Calu3 (cell line): ENCODE results near the gene SNX15. TPM values are rescaled to one million over a fixed set of nuclear protein-coding genes. Genes with fewer than 3 reads are reported as not detected.

Experiments
- BruUV-seq: library from RNA; stranded (reverse); fragments of 400-500 nt; replicated peaks from 2 replicates; lab custom pipeline; 2021; lab: Mats Ljungman, UMichigan
- CTCF ChIA-PET: fragments of 300-600 bp; sonication (Branson Sonifier 250); formaldehyde crosslinking; loops from one replicate; lab custom pipeline; 2022; ENCODE audit warnings: antibody characterized with exemption; lab: Charles Lee
- DNase-seq: peaks from one replicate; pipeline ENCODE4 v3.0.0; 2022
- H3K27ac Mint-ChIP-seq: one replicate; pipeline ENCODE4 v1.8.0; 2022; ENCODE audit warnings: mixed read lengths; ENCODE audit not compliant: unreplicated experiment
- H3K27me3 Mint-ChIP-seq: one replicate; pipeline ENCODE4 v1.8.0; 2022; ENCODE audit warnings: mixed read lengths; ENCODE audit not compliant: unreplicated experiment
- H3K36me3 Mint-ChIP-seq: one replicate; pipeline ENCODE4 v1.8.0; 2022; ENCODE audit warnings: mild to moderate bottlenecking, moderate library complexity, mixed read lengths; ENCODE audit not compliant: insufficient read depth, unreplicated experiment
- H3K4me1 Mint-ChIP-seq: one replicate; pipeline ENCODE4 v1.8.0; 2022; ENCODE audit warnings: mild to moderate bottlenecking, low read depth, mixed read lengths; ENCODE audit not compliant: unreplicated experiment
- H3K4me3 Mint-ChIP-seq: one replicate; pipeline ENCODE4 v1.8.0; 2022; ENCODE audit warnings: mild to moderate bottlenecking, low read depth, moderate library complexity, mixed read lengths; ENCODE audit not compliant: unreplicated experiment
- H3K9me3 Mint-ChIP-seq: one replicate; pipeline ENCODE4 v1.8.0; 2022; ENCODE audit warnings: low read depth, mixed read lengths; ENCODE audit not compliant: unreplicated experiment
- intact Hi-C: fragments of 100-400 bp; cut with micrococcal nuclease; formaldehyde crosslinking; loops from one replicate; pipeline ENCODE4 v1.10.0; 2022; ENCODE audit not compliant: unreplicated experiment
- total RNA-seq: library from RNA; stranded (reverse); gene quantifications from 2 replicates; pipeline ENCODE4 v1.2.3, GENCODE V29; 2022
- TF ChIP-seq, protein P1 (sequence below): fragments of 200-600 bp; IDR thresholded peaks from one replicate; pipeline ENCODE4 v1.8.0; 2022; ENCODE audit warnings: antibody characterized with exemption; ENCODE audit not compliant: unreplicated experiment

Gene SNX15
- total RNA-seq, 1 experiment from 2014 or later: 22.1 TPM

DNA sequence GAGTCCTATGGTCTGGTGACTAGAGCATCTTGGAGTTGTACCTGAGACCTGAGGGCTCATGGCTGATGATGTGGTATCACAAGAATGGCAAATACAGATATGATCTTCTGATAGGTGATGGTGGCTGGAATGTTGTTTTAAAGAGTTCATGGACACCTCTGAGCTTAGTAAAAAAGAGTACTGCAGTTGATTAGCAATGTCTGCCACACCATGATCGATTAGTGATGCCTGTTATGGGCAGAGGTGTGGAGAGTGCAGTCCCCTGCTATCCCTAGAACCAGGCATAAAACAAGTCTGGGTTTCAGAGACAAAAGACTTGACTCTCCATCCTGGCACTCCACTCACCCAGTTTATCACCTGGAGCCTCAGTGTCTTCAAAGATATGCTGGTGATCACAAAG, 29.1 kb upstream of the SNX15 start:
- intact Hi-C loops: loop anchor here (5.0 kb wide), 2 partner anchors 81 to 151 kb away; partner anchors contain the start of gene ATG2A
- CTCF ChIA-PET: interaction anchor here (1.5 kb wide), 2 partner anchors 9 to 16 kb away, joined by 3 to 5 read pairs; partner anchors contain the start of gene ARL2
- no peak for DNase-seq
- BruUV-seq: no TSS peak
- peaks cover 12% of the 10 kb centered on the region for H3K36me3 Mint-ChIP-seq
- H3K9me3 Mint-ChIP-seq: no peaks in the 10 kb centered on the region
- H3K27me3 Mint-ChIP-seq: no peaks in the 10 kb centered on the region
- peaks cover 28% of the 10 kb centered on the region for H3K4me1 Mint-ChIP-seq
- TF ChIP-seq, protein P1, sequence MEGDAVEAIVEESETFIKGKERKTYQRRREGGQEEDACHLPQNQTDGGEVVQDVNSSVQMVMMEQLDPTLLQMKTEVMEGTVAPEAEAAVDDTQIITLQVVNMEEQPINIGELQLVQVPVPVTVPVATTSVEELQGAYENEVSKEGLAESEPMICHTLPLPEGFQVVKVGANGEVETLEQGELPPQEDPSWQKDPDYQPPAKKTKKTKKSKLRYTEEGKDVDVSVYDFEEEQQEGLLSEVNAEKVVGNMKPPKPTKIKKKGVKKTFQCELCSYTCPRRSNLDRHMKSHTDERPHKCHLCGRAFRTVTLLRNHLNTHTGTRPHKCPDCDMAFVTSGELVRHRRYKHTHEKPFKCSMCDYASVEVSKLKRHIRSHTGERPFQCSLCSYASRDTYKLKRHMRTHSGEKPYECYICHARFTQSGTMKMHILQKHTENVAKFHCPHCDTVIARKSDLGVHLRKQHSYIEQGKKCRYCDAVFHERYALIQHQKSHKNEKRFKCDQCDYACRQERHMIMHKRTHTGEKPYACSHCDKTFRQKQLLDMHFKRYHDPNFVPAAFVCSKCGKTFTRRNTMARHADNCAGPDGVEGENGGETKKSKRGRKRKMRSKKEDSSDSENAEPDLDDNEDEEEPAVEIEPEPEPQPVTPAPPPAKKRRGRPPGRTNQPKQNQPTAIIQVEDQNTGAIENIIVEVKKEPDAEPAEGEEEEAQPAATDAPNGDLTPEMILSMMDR: no peak
- peak overlapping the region; percentile 36 for H3K4me3 Mint-ChIP-seq
- H3K27ac Mint-ChIP-seq: peak overlapping the region; percentile 76

DNA sequence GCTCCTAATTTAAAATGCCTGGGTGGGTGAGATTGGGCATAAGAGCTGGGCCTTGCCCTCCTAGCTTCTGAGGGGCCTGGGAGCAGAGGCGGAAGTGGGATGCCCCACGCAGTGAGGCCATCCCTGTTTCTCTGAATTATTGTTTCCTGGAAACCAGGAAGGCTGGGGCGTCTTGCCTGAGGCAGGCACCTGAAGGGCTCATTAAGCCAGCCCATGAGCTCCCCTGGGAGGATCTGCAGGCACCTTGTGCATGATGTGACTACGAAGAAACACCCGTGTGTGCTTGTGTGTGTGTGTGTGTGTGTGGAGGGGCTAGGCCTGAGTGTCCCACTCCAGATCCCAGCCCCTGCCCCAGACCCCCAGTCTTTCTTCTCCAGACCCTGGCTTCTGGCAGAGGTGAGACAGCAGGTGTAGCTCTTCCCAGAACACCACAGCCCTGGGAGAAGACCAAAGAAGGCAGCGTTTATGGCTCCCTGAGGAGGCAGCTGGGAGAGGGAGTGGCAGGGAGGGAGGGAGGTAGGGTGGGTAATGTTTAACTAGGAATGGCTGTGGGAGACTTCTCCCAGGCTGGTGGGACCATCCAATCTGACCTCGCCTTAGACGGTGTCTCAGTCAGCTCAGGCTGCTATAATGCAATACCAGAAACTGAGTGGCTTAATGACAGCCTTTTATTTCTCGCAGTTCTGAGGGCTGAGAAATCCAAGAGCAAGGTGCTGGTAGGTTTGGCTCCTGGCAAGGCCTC, 28.4 kb upstream of the SNX15 start:
- Mint-ChIP-seq H3K4me1 (peaks cover 28% of the 10 kb centered on the region), H3K9me3 (no peaks in the 10 kb centered on the region), H3K4me3 (peak overlapping the region; percentile 36), H3K36me3 (peaks cover 12% of the 10 kb centered on the region), H3K27ac (peak overlapping the region; percentile 76), H3K27me3 (no peaks in the 10 kb centered on the region)
- peak; percentile 44 for DNase-seq
- intact Hi-C loops: loop anchor here (5.0 kb wide), 2 partner anchors 82 to 152 kb away; partner anchors contain the start of gene ATG2A
- TF ChIP-seq, protein P1: no peak
- no TSS peak for BruUV-seq
- CTCF ChIA-PET: interaction anchor here (1.5 kb wide), 2 partner anchors 8 to 15 kb away, joined by 3 to 5 read pairs; partner anchors contain the start of gene ARL2

DNA sequence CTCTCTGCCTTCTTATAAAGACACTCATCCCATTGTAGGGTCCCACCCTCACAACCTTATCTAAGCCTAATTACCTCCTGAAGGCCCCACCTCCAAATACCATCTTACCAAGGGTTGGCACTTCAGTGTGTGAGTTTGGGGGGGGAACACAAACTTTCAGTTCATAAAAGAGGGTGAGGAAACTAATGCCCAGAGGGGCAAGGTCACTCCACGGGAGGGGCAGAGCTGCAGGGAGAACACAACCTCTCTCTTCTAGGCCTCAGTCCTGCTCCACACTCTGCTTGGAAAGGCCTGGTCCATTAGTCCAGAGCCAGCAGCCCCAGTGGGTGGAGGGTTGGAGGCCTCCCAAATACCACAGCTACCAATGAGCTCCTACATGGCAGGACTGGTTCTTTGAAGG, 27.8 kb upstream of the SNX15 start:
- Mint-ChIP-seq H3K9me3 (no peaks in the 10 kb centered on the region), H3K4me1 (peaks cover 28% of the 10 kb centered on the region), H3K27me3 (no peaks in the 10 kb centered on the region), H3K4me3 (no peak overlapping the region), H3K36me3 (peaks cover 12% of the 10 kb centered on the region), H3K27ac (peak overlapping the region; percentile 44)
- no TSS peak for BruUV-seq
- DNase-seq: no peak
- CTCF ChIA-PET: interaction anchor here (1.5 kb wide), 2 partner anchors 8 to 14 kb away, joined by 3 to 5 read pairs; partner anchors contain the start of gene ARL2
- TF ChIP-seq, protein P1: no peak
- intact Hi-C loops: loop anchor here (5.0 kb wide), 2 partner anchors 82 to 152 kb away; partner anchors contain the start of gene ATG2A

DNA sequence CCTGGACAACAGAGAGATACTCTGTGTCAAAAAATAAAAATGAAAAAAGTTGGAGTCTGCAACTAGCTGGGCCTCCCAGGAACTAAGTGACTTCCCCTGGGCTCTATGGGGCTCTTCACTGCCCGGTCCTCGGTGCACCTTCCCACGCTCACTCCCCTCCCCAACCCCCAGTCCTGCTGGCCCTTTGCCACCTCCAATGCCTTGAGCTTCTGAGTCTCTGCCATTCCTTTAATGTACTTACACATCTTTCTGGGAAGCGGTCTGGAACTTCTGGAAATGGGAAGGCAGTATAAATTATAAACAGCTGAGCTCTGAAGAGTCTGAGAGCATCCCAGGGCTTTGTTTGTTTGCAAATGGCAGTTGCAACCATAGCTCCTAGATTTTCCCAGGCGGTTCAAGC, 24.5 kb upstream of the SNX15 start:
- intact Hi-C loops: no loop called here
- peaks cover 6% of the 10 kb centered on the region for H3K36me3 Mint-ChIP-seq
- no TSS peak for BruUV-seq
- no peak overlapping the region for H3K27ac Mint-ChIP-seq
- H3K9me3 Mint-ChIP-seq: no peaks in the 10 kb centered on the region
- H3K4me3 Mint-ChIP-seq: no peak overlapping the region
- TF ChIP-seq, protein P1: no peak
- CTCF ChIA-PET: no interaction called here
- no peaks in the 10 kb centered on the region for H3K27me3 Mint-ChIP-seq
- H3K4me1 Mint-ChIP-seq: peaks cover 13% of the 10 kb centered on the region
- DNase-seq: no peak
